CD4-positive, alpha-beta T cell (primary cell): Measurements from ENCODE around the gene TMEM184C. TPM values are rescaled to one million over a fixed set of nuclear protein-coding genes. Genes with fewer than 3 reads are reported as not detected.
A peak's percentile ranks its signal among the peaks of the same experiment; 100 is the strongest.

ENCODE experiments used
- ATAC-seq: fragments of 200-7000 bp; cut with Tn5 transposase; one replicate; pipeline ENCODE4 v1.10.0; 2022; ENCODE audit warnings: mild to moderate bottlenecking; ENCODE audit not compliant: poor library complexity
- CTCF ChIA-PET: fragments of 350-600 bp; sonication (Branson Sonifier 250); formaldehyde crosslinking; loops from one replicate; lab custom pipeline; 2021; ENCODE audit warnings: antibody characterized with exemption, inconsistent platforms; lab: Charles Lee
- POLR2A ChIA-PET: fragments of 350-600 bp; sonication (Branson Sonifier 250); formaldehyde crosslinking; loops from one replicate; lab custom pipeline; 2021; ENCODE audit warnings: antibody characterized with exemption, inconsistent platforms; lab: Charles Lee
- DNase-seq, 14 experiments: peaks; one replicate each; pipeline ENCODE4 v3.0.0-alpha.2; 2013 to 2020; ENCODE audit warnings: mixed read lengths in 2 of 14
- H3K27ac ChIP-seq, 2 donors: one replicate each; pipeline versions ENCODE4 v1.5.1 to v1.7.0; 2013; ENCODE audit warnings: low read length in 2 of 2, low read depth in 1 of 2, mild to moderate bottlenecking in 1 of 2
- H3K27me3 ChIP-seq, 2 experiments: 1 replicate in 1 of 2; 2 replicates in 1 of 2; pipeline versions ENCODE4 v1.6.1 to v1.7.0; 2013; ENCODE audit warnings: low read length in 2 of 2, control low read depth in 1 of 2, mild to moderate bottlenecking in 1 of 2, moderate library complexity in 1 of 2; ENCODE audit not compliant: insufficient read depth in 2 of 2, control insufficient read depth in 1 of 2
- H3K36me3 ChIP-seq: one replicate; pipeline ENCODE4 v1.6.1; 2013; ENCODE audit warnings: low read length, control low read depth; ENCODE audit not compliant: insufficient read depth
- H3K4me1 ChIP-seq: one replicate; pipeline ENCODE4 v1.6.1; 2013; ENCODE audit warnings: low read length, control low read depth; ENCODE audit not compliant: insufficient read depth
- H3K4me3 ChIP-seq: one replicate; pipeline ENCODE4 v1.5.1; 2013; ENCODE audit warnings: mild to moderate bottlenecking, low read length, moderate library complexity
- H3K9me3 ChIP-seq, 2 experiments: 1 replicate in 1 of 2; 2 replicates in 1 of 2; pipeline versions ENCODE4 v1.6.1 to v1.7.0; 2013; ENCODE audit warnings: low read length in 2 of 2, mild to moderate bottlenecking in 2 of 2, control low read depth in 1 of 2, moderate library complexity in 1 of 2; ENCODE audit not compliant: control insufficient read depth in 1 of 2, insufficient read depth in 1 of 2
- H3K27ac Mint-ChIP-seq: one replicate; pipeline ENCODE4 v1.8.0; 2020; ENCODE audit warnings: mixed read lengths
- H3K27me3 Mint-ChIP-seq: one replicate; pipeline ENCODE4 v1.8.0; 2021; ENCODE audit warnings: mixed read lengths
- H3K36me3 Mint-ChIP-seq: one replicate; pipeline ENCODE4 v1.8.0; 2021; ENCODE audit warnings: low read depth, mixed read lengths
- H3K4me1 Mint-ChIP-seq: one replicate; pipeline ENCODE4 v1.8.0; 2021; ENCODE audit warnings: low read depth, mixed read lengths
- H3K4me3 Mint-ChIP-seq: one replicate; pipeline ENCODE4 v1.8.0; 2020; ENCODE audit warnings: mild to moderate bottlenecking, mixed read lengths
- H3K9me3 Mint-ChIP-seq: one replicate; pipeline ENCODE4 v1.8.0; 2020; ENCODE audit warnings: mixed read lengths
- CTCF ChIP-seq: fragments of 200-600 bp; IDR thresholded peaks from one replicate; pipeline ENCODE4 v1.8.0; 2022; ENCODE audit warnings: antibody characterized with exemption, mild to moderate bottlenecking
- intact Hi-C, 2 experiments: fragments of 100-400 bp; cut with DNase I in 1 of 2; cut with micrococcal nuclease in 1 of 2; formaldehyde crosslinking; loops; one replicate each; pipeline versions ENCODE4 v1.15.1 to v1.9.0; 2023 to 2025; cut with DNase I, micrococcal nuclease
- total RNA-seq, 174 experiments: library from RNA in 2 of 174; stranded (reverse) in 2 of 174; gene quantifications; one replicate each; pipeline ENCODE4 v1.2.3 and lab custom pipeline; 2021 to 2026

The TMEM184C gene
- total RNA-seq, 2 experiments from 2014 or later: 10.0 to 10.1 TPM

- no peak for TF ChIP-seq CTCF
- intact Hi-C loops: no loop called here
- Mint-ChIP-seq H3K27ac (peak overlapping the region; percentile 63), H3K27me3 (no peaks in the 10 kb centered on the region), H3K4me1 (peaks cover 28% of the 10 kb centered on the region), H3K36me3 (peaks cover 83% of the 10 kb centered on the region), H3K4me3 (no peak overlapping the region), H3K9me3 (peaks cover 2% of the 10 kb centered on the region)
- H3K4me3 ChIP-seq: no peak overlapping the region
- ATAC-seq: no peak
- ChIA-PET POLR2A (interaction anchor here (0.9 kb wide), 1 partner anchor 22 kb away, joined by 4 read pairs; the partner anchor contains the start of gene TMEM184C), CTCF (no interaction called here)
- H3K9me3 ChIP-seq: no peaks in the 10 kb centered on the region
- peaks cover 31% of the 10 kb centered on the region for H3K36me3 ChIP-seq
- no peaks in the 10 kb centered on the region for H3K27me3 ChIP-seq
- no peak for DNase-seq
- H3K27ac ChIP-seq: no peak overlapping the region
- H3K4me1 ChIP-seq: no peaks in the 10 kb centered on the region
These were observed 22.2 kb downstream of the TMEM184C start for GRCh38 chr4:147639388-147639787.

GRCh38 chr4:147640331-147640730 lies 23.1 kb downstream of the TMEM184C start:
- peaks cover 23% of the 10 kb centered on the region for H3K36me3 ChIP-seq
- intact Hi-C loops: no loop called here

GRCh38 chr4:147643616-147644015 lies 26.4 kb downstream of the TMEM184C start:
- H3K27ac ChIP-seq: no peak overlapping the region
- H3K9me3 ChIP-seq: no peaks in the 10 kb centered on the region
- H3K4me1 Mint-ChIP-seq: peaks cover 64% of the 10 kb centered on the region
- H3K36me3 Mint-ChIP-seq: peaks cover 67% of the 10 kb centered on the region
- no peaks in the 10 kb centered on the region for H3K27me3 ChIP-seq
- H3K4me3 ChIP-seq: no peak overlapping the region
- H3K4me3 Mint-ChIP-seq: no peak overlapping the region
- no peak overlapping the region for H3K27ac Mint-ChIP-seq
- peaks cover 13% of the 10 kb centered on the region for H3K36me3 ChIP-seq
- no peaks in the 10 kb centered on the region for H3K9me3 Mint-ChIP-seq
- TF ChIP-seq CTCF: no peak
- no peaks in the 10 kb centered on the region for H3K27me3 Mint-ChIP-seq
- intact Hi-C loops: no loop called here
- CTCF ChIA-PET: interaction anchor here (0.6 to 0.7 kb wide), 2 partner anchors 13 to 144 kb away, joined by 3 read pairs; no protein-coding TSS in a partner anchor
- DNase-seq: no peak
- no peak for ATAC-seq
- H3K4me1 ChIP-seq: no peaks in the 10 kb centered on the region
- POLR2A ChIA-PET: interaction anchor here (0.6 kb wide), 1 partner anchor 40 kb away, joined by 3 read pairs; no protein-coding TSS in a partner anchor

More at GRCh38 chr4:147640331-147640730, 23.1 kb downstream of the TMEM184C start:
- H3K9me3 ChIP-seq: no peaks in the 10 kb centered on the region
- Mint-ChIP-seq H3K4me3 (no peak overlapping the region), H3K36me3 (peaks cover 78% of the 10 kb centered on the region), H3K27me3 (no peaks in the 10 kb centered on the region), H3K9me3 (peaks cover 2% of the 10 kb centered on the region), H3K4me1 (peaks cover 35% of the 10 kb centered on the region), H3K27ac (peak overlapping the region; percentile 63)
- no peak overlapping the region for H3K27ac ChIP-seq
- no peak for TF ChIP-seq CTCF
- ATAC-seq (no peak), DNase-seq (no peak)
- H3K27me3 ChIP-seq: no peaks in the 10 kb centered on the region
- no peaks in the 10 kb centered on the region for H3K4me1 ChIP-seq
- H3K4me3 ChIP-seq: no peak overlapping the region
- POLR2A ChIA-PET: interaction anchor here (0.6 to 1.0 kb wide), 2 partner anchors 8 to 23 kb away, joined by 3 read pairs; partner anchors contain the start of gene TMEM184C
- CTCF ChIA-PET: interaction anchor here (0.6 kb wide), 1 partner anchor 45 kb away, joined by 3 read pairs; no protein-coding TSS in a partner anchor
